Trophoblast cell (in vitro differentiated cells and primary cell): ENCODE measurements around the gene RAPGEF2.
A peak's percentile ranks its signal among the peaks of the same experiment; 100 is the strongest.

Experiments used
- DNase-seq, 2 donors: peaks; one replicate each; pipeline ENCODE4 v3.0.0-alpha.2; 2016
- H2AFZ ChIP-seq: 2 replicates; pipeline ENCODE4 v1.6.1; 2013; ENCODE audit warnings: low read length, moderate library complexity, mild to moderate bottlenecking; ENCODE audit not compliant: insufficient read depth, poor library complexity
- H2AK5ac ChIP-seq: 2 replicates; pipeline ENCODE4 v1.6.1; 2013; ENCODE audit warnings: mild to moderate bottlenecking, low read length
- H2BK120ac ChIP-seq: 2 replicates; pipeline ENCODE4 v1.6.1; 2013; ENCODE audit warnings: low read length, mild to moderate bottlenecking, moderate library complexity; ENCODE audit not compliant: insufficient read depth, poor library complexity
- H2BK12ac ChIP-seq: 2 replicates; pipeline ENCODE4 v1.6.1; 2013; ENCODE audit warnings: mild to moderate bottlenecking, low read length, moderate library complexity
- H2BK5ac ChIP-seq: 2 replicates; pipeline ENCODE4 v1.6.1; 2013; ENCODE audit warnings: low read length, low read depth, moderate library complexity, mild to moderate bottlenecking; ENCODE audit not compliant: poor library complexity
- H3K14ac ChIP-seq: 2 replicates; pipeline ENCODE4 v1.6.1; 2013; ENCODE audit warnings: mild to moderate bottlenecking, low read length
- H3K18ac ChIP-seq: 2 replicates; pipeline ENCODE4 v1.6.1; 2013; ENCODE audit warnings: mild to moderate bottlenecking, low read length
- H3K23ac ChIP-seq: 2 replicates; pipeline ENCODE4 v1.6.1; 2013; ENCODE audit warnings: low read length
- H3K27ac ChIP-seq: 2 replicates; pipeline ENCODE4 v1.5.1; 2013; ENCODE audit warnings: low read depth, mild to moderate bottlenecking, inconsistent platforms, low read length, moderate library complexity
- H3K27me3 ChIP-seq: 2 replicates; pipeline ENCODE4 v1.6.1; 2013; ENCODE audit warnings: inconsistent platforms, mild to moderate bottlenecking, low read length, moderate library complexity; ENCODE audit not compliant: insufficient read depth
- H3K36me3 ChIP-seq, 2 experiments: 1 replicate in 1 of 2; 2 replicates in 1 of 2; pipeline ENCODE4 v1.6.1; 2013; ENCODE audit warnings: low read length in 2 of 2, mild to moderate bottlenecking in 2 of 2, moderate library complexity in 1 of 2; ENCODE audit not compliant: insufficient read depth in 2 of 2, control insufficient read depth in 1 of 2
- H3K4ac ChIP-seq: 2 replicates; pipeline ENCODE4 v1.6.1; 2013; ENCODE audit warnings: low read depth, mild to moderate bottlenecking, low read length, moderate library complexity
- H3K4me1 ChIP-seq, 2 experiments: 1 replicate in 1 of 2; 2 replicates in 1 of 2; pipeline ENCODE4 v1.6.1; 2013; ENCODE audit warnings: low read length in 2 of 2, mild to moderate bottlenecking in 2 of 2, moderate library complexity in 1 of 2; ENCODE audit not compliant: insufficient read depth in 2 of 2, control insufficient read depth in 1 of 2
- H3K4me2 ChIP-seq: 2 replicates; pipeline ENCODE4 v1.6.1; 2013; ENCODE audit warnings: inconsistent platforms, mild to moderate bottlenecking, low read length, moderate library complexity
- H3K4me3 ChIP-seq: 2 replicates; pipeline ENCODE4 v1.5.1; 2013; ENCODE audit warnings: mild to moderate bottlenecking, low read depth, low read length, inconsistent platforms
- H3K79me1 ChIP-seq: one replicate; pipeline ENCODE4 v1.6.1; 2013; ENCODE audit warnings: low read length
- H3K79me2 ChIP-seq: 2 replicates; pipeline ENCODE4 v1.6.1; 2013; ENCODE audit warnings: low read length, mild to moderate bottlenecking; ENCODE audit not compliant: control insufficient read depth, insufficient read depth, poor library complexity
- H3K9ac ChIP-seq: 2 replicates; pipeline ENCODE4 v1.6.1; 2013; ENCODE audit warnings: mild to moderate bottlenecking, low read length
- H3K9me3 ChIP-seq: 2 replicates; pipeline ENCODE4 v1.6.1; 2013; ENCODE audit warnings: low read depth, mild to moderate bottlenecking, control low read depth, inconsistent platforms, low read length; ENCODE audit not compliant: insufficient read depth
- H4K12ac ChIP-seq: 2 replicates; pipeline ENCODE4 v1.6.1; 2013; ENCODE audit warnings: low read depth, mild to moderate bottlenecking, low read length, moderate library complexity
- H4K8ac ChIP-seq: 2 replicates; pipeline ENCODE4 v1.6.1; 2013; ENCODE audit warnings: low read depth, mild to moderate bottlenecking, low read length, moderate library complexity
- H4K91ac ChIP-seq: one replicate; pipeline ENCODE4 v1.6.1; 2013; ENCODE audit warnings: low read depth, mild to moderate bottlenecking, low read length, moderate library complexity
- WGBS: extraction: QIAGEN DNeasy Blood & Tissue Kit; methylation state at CpG from one replicate; pipeline ENCODE4 v1.1.7; 2013; ENCODE audit warnings: missing lambda C conversion rate; ENCODE audit not compliant: insufficient read length, insufficient coverage; ENCODE audit errors: extremely low coverage; 5-methylcytosine and 5-hydroxymethylcytosine counted together

Gene RAPGEF2

GRCh38 chr4:159174645-159175084, 71.8 kb downstream of the RAPGEF2 start:
- Histone ChIP-seq H3K4me1 (peaks cover 11 to 13% of the 10 kb centered on the region in 2 experiments), H3K9me3 (no peaks in the 10 kb centered on the region), H3K36me3 (no peaks in the 10 kb centered on the region), H2BK5ac (peak overlapping the region; percentile 68), H3K79me1 (peaks cover 4% of the 10 kb centered on the region), H3K23ac (no peak overlapping the region), H4K12ac (no peak overlapping the region), H3K9ac (no peak overlapping the region), H2BK12ac (peak overlapping the region; percentile 80), H3K18ac (no peak overlapping the region), H2AK5ac (no peak overlapping the region), H3K4ac (peak overlapping the region; percentile 83), H3K27ac (no peak overlapping the region), H4K91ac (peak overlapping the region; percentile 55), H3K79me2 (peaks cover 7% of the 10 kb centered on the region), H2BK120ac (peak overlapping the region; percentile 66), H2AFZ (no peak overlapping the region), H3K4me3 (no peak overlapping the region), H4K8ac (no peak overlapping the region), H3K27me3 (no peaks in the 10 kb centered on the region), H3K4me2 (no peak overlapping the region), H3K14ac (no peak overlapping the region)
- no CpG with 5 or more reads among the region's 2 CpGs for WGBS
- DNase-seq = no peak

GRCh38 chr4:159175085-159175988, 72.5 kb downstream of the RAPGEF2 start:
- Histone ChIP-seq H3K18ac (no peak overlapping the region), H3K79me1 (peaks cover 4% of the 10 kb centered on the region), H3K4ac (no peak overlapping the region), H3K14ac (no peak overlapping the region), H3K4me1 (peaks cover 11 to 13% of the 10 kb centered on the region in 2 experiments), H3K27ac (peak overlapping the region; percentile 58), H2AFZ (no peak overlapping the region), H3K9me3 (no peaks in the 10 kb centered on the region), H3K4me2 (peak overlapping the region; percentile 54), H2AK5ac (no peak overlapping the region), H2BK120ac (no peak overlapping the region), H3K36me3 (no peaks in the 10 kb centered on the region), H3K23ac (no peak overlapping the region), H2BK12ac (peak overlapping the region; percentile 73), H2BK5ac (no peak overlapping the region), H4K8ac (no peak overlapping the region), H3K9ac (no peak overlapping the region), H3K79me2 (peaks cover 7% of the 10 kb centered on the region), H3K4me3 (no peak overlapping the region), H4K12ac (no peak overlapping the region), H3K27me3 (no peaks in the 10 kb centered on the region), H4K91ac (no peak overlapping the region)
- no CpG with 5 or more reads among the region's 14 CpGs for WGBS
- peak; percentile 71 to 97 for DNase-seq

- H3K14ac ChIP-seq = peak overlapping the region; percentile 82
- H3K79me2 ChIP-seq = peaks cover 7% of the 10 kb centered on the region
- no CpG with 5 or more reads among the region's 4 CpGs for WGBS
- H4K8ac ChIP-seq = peak overlapping the region; percentile 1
- H3K27me3 ChIP-seq = no peaks in the 10 kb centered on the region
- no peaks in the 10 kb centered on the region for H3K9me3 ChIP-seq
- H3K79me1 ChIP-seq = peaks cover 4% of the 10 kb centered on the region
- H4K12ac ChIP-seq = no peak overlapping the region
- peak overlapping the region; percentile 45 for H2BK5ac ChIP-seq
- peak overlapping the region; percentile 57 for H2AK5ac ChIP-seq
- peak overlapping the region; percentile 5 for H3K23ac ChIP-seq
- H2BK12ac ChIP-seq = peak overlapping the region; percentile 73
- H2AFZ ChIP-seq = no peak overlapping the region
- peaks cover 11 to 13% of the 10 kb centered on the region in 2 experiments for H3K4me1 ChIP-seq
- no peak for DNase-seq
- peak overlapping the region; percentile 20 for H3K27ac ChIP-seq
- no peak overlapping the region for H3K4me3 ChIP-seq
- no peak overlapping the region for H3K9ac ChIP-seq
- no peaks in the 10 kb centered on the region for H3K36me3 ChIP-seq
- peak overlapping the region; percentile 39 for H3K4ac ChIP-seq
- H4K91ac ChIP-seq = no peak overlapping the region
- H3K18ac ChIP-seq = peak overlapping the region; percentile 80
- peak overlapping the region; percentile 52 for H2BK120ac ChIP-seq
- H3K4me2 ChIP-seq = peak overlapping the region; percentile 31
These were observed 73.1 kb downstream of the RAPGEF2 start for GRCh38 chr4:159175989-159176375.

- H4K8ac ChIP-seq = no peak overlapping the region
- H3K79me2 ChIP-seq = peaks cover 5% of the 10 kb centered on the region
- H3K23ac ChIP-seq = no peak overlapping the region
- peaks cover 6 to 9% of the 10 kb centered on the region in 2 experiments for H3K4me1 ChIP-seq
- no peak overlapping the region for H2AK5ac ChIP-seq
- H3K18ac ChIP-seq = no peak overlapping the region
- WGBS = no CpG with 5 or more reads among the region's 5 CpGs
- H4K12ac ChIP-seq = no peak overlapping the region
- H3K27ac ChIP-seq = no peak overlapping the region
- no peak overlapping the region for H3K14ac ChIP-seq
- peaks cover 4% of the 10 kb centered on the region for H3K79me1 ChIP-seq
- H2BK12ac ChIP-seq = no peak overlapping the region
- no peak overlapping the region for H2BK5ac ChIP-seq
- H3K4ac ChIP-seq = no peak overlapping the region
- H3K36me3 ChIP-seq = no peaks in the 10 kb centered on the region
- no peak overlapping the region for H4K91ac ChIP-seq
- H3K9ac ChIP-seq = no peak overlapping the region
- H3K4me2 ChIP-seq = no peak overlapping the region
- H2BK120ac ChIP-seq = no peak overlapping the region
- no peaks in the 10 kb centered on the region for H3K9me3 ChIP-seq
- H3K27me3 ChIP-seq = no peaks in the 10 kb centered on the region
- no peak overlapping the region for H3K4me3 ChIP-seq
- no peak for DNase-seq
- H2AFZ ChIP-seq = no peak overlapping the region
These were observed 74.6 kb downstream of the RAPGEF2 start for GRCh38 chr4:159177265-159178150.
